HepG2 (cell line): Measurements from ENCODE around the gene CDK15. TPM values are rescaled to one million over a fixed set of nuclear protein-coding genes. Genes with fewer than 3 reads are reported as not detected.

Experiments
- ATAC-seq: fragments of 200-7000 bp; cut with Tn5 transposase; 3 replicates; pipeline ENCODE4 v1.9.1; 2020; ENCODE audit warnings: mild to moderate bottlenecking, moderate library complexity
- BruUV-seq: library from RNA; stranded (reverse); fragments of 400-500 nt; replicated peaks from 2 replicates; lab custom pipeline; 2021; lab: Mats Ljungman, UMichigan
- CTCF ChIA-PET: fragments of 300-600 bp; formaldehyde crosslinking; extraction: SDS; loops from one replicate; lab custom pipeline; 2021; ENCODE audit warnings: low total read pairs, inconsistent platforms, low intra/inter-chr PET ratio; lab: Yijun Ruan, JAX
- POLR2A ChIA-PET: fragments of 350-600 bp; sonication (Branson Sonifier 250); formaldehyde crosslinking; loops from one replicate; lab custom pipeline; 2020; ENCODE audit warnings: antibody characterized with exemption, inconsistent platforms; lab: Yijun Ruan, JAX
- DNase-seq: peaks from one replicate; pipeline ENCODE4 v3.0.0-alpha.2; 2015; ENCODE audit warnings: low spot score
- FAIRE-seq: peaks from 3 replicates; lab custom pipeline; 2011; peaks lifted over from hg19 to GRCh38; lab: Jason Lieb, UNC
- H2AFZ ChIP-seq: one replicate; pipeline ENCODE4 v1.6.1; 2011; ENCODE audit warnings: low read length, inconsistent platforms
- H3K27ac ChIP-seq: fragments of 300-600 bp; 3 replicates; pipeline ENCODE4 v1.8.0; 2011; ENCODE audit warnings: mixed run types, mild to moderate bottlenecking, mixed read lengths, low read length, inconsistent platforms; ENCODE audit not compliant: insufficient read depth; ENCODE audit errors: extremely low read length
- H3K27me3 ChIP-seq, 2 experiments: fragments of 200-600 bp in 1 of 2; 2 replicates in 1 of 2; 3 replicates in 1 of 2; pipeline versions ENCODE4 v1.6.0 to v1.8.0; 2011; ENCODE audit warnings: low read length in 2 of 2, mild to moderate bottlenecking in 2 of 2, moderate library complexity in 2 of 2, inconsistent platforms in 1 of 2; ENCODE audit not compliant: insufficient read depth in 2 of 2, control insufficient read depth in 1 of 2
- H3K36me3 ChIP-seq, 2 experiments: fragments of 200-600 bp in 1 of 2; replicated peaks in 1 of 2; 2 replicates in 1 of 2; 3 replicates in 1 of 2; pipeline versions ENCODE4 v1.5.1 to v1.8.0; 2011; ENCODE audit warnings: low read length in 2 of 2, inconsistent platforms in 1 of 2; ENCODE audit not compliant: insufficient read depth in 2 of 2, control insufficient read depth in 1 of 2
- H3K4me1 ChIP-seq: 2 replicates; pipeline ENCODE4 v1.5.1; 2012; ENCODE audit warnings: low read length, inconsistent platforms; ENCODE audit not compliant: insufficient read depth
- H3K4me2 ChIP-seq: 2 replicates; pipeline ENCODE4 v1.6.0; 2011; ENCODE audit warnings: low read depth, low read length, inconsistent platforms
- H3K4me3 ChIP-seq, 3 experiments: fragments of 200-600 bp in 1 of 3; sonication (generic), shearing (Covaris generic) in 1 of 3; replicated peaks in 1 of 3; 2 replicates each; pipeline ENCODE4 v1.5.1; 2011 to 2016; ENCODE audit warnings: low read length in 3 of 3, inconsistent platforms in 2 of 3, low read depth in 2 of 3, mild to moderate bottlenecking in 2 of 3, control low read depth in 1 of 3, mixed read lengths in 1 of 3; ENCODE audit not compliant: insufficient read depth in 1 of 3
- H3K79me2 ChIP-seq: one replicate; pipeline ENCODE4 v1.6.1; 2011; ENCODE audit warnings: low read length, inconsistent platforms; ENCODE audit not compliant: insufficient read depth
- H3K9ac ChIP-seq: 2 replicates; pipeline ENCODE4 v1.6.0; 2011; ENCODE audit warnings: mild to moderate bottlenecking, low read depth, low read length, inconsistent platforms; ENCODE audit not compliant: insufficient read depth
- H3K9me3 ChIP-seq: 2 replicates; pipeline ENCODE4 v1.5.1; 2012; ENCODE audit warnings: mild to moderate bottlenecking, low read length
- H4K20me1 ChIP-seq: 2 replicates; pipeline ENCODE4 v1.6.0; 2011; ENCODE audit warnings: inconsistent platforms, mild to moderate bottlenecking, low read length, moderate library complexity; ENCODE audit not compliant: insufficient read depth
- DR1 ChIP-seq: sonication (generic); formaldehyde crosslinking; IDR thresholded peaks from 2 replicates; pipeline ENCODE4 v1.8.0; 2021; ENCODE audit warnings: mild to moderate bottlenecking, missing genetic modification reagents, inconsistent platforms
- ETV5 ChIP-seq: IDR thresholded peaks from 2 replicates; pipeline ENCODE4 v1.6.1; 2018; ENCODE audit warnings: missing biosample characterization, missing genetic modification reagents, inconsistent platforms, borderline replicate concordance
- GMEB1 ChIP-seq: sonication (generic); formaldehyde crosslinking; IDR thresholded peaks from 2 replicates; pipeline ENCODE4 v1.5.1; 2020; ENCODE audit warnings: missing genetic modification reagents, mild to moderate bottlenecking, borderline replicate concordance
- HNRNPL ChIP-seq: fragments of 200-400 bp; formaldehyde crosslinking; IDR thresholded peaks from 2 replicates; pipeline ENCODE4 v1.6.1; 2017; ENCODE audit warnings: mild to moderate bottlenecking, low read depth, low read length
- MAFF ChIP-seq: IDR thresholded peaks from 2 replicates; pipeline ENCODE4 v1.6.1; 2011; ENCODE audit warnings: low read depth, low read length, improper control_type of control experiment
- NR0B2 ChIP-seq: sonication (generic); formaldehyde crosslinking; IDR thresholded peaks from 2 replicates; pipeline ENCODE4 v1.4.0; 2020; ENCODE audit warnings: mild to moderate bottlenecking, missing genetic modification reagents
- PRDM4 ChIP-seq: sonication (generic); formaldehyde crosslinking; IDR thresholded peaks from 2 replicates; pipeline ENCODE4 v1.9.0; 2021; ENCODE audit warnings: missing genetic modification reagents, borderline replicate concordance
- RNF219 ChIP-seq: sonication (generic); formaldehyde crosslinking; IDR thresholded peaks from 2 replicates; pipeline ENCODE4 v1.5.0; 2020; ENCODE audit warnings: mild to moderate bottlenecking, missing genetic modification reagents
- SALL2 ChIP-seq: sonication (generic); formaldehyde crosslinking; IDR thresholded peaks from 2 replicates; pipeline ENCODE4 v1.8.1; 2023; ENCODE audit warnings: mild to moderate bottlenecking, missing genetic modification reagents, inconsistent platforms
- WGBS: methylation state at CpG from one replicate; pipeline ENCODE4 v1.1.6; 2017; ENCODE audit warnings: low lambda C conversion rate; 5-methylcytosine and 5-hydroxymethylcytosine counted together
- in situ Hi-C: cut with HindIII; loops from 2 replicates; pipeline ENCODE4 v1.10.0; 2017; ENCODE audit warnings: low pct_unique_long_range_greater_than_20kb; ENCODE audit not compliant: extremely low pct_ligation_motif_present
- intact Hi-C: fragments of 100-400 bp; cut with micrococcal nuclease; formaldehyde crosslinking; loops from one replicate; pipeline ENCODE4 v1.10.0; 2022; ENCODE audit not compliant: unreplicated experiment
- polyA plus RNA-seq, 8 experiments: library from polyadenylated mRNA; depleted of rRNA in 3 of 8; stranded (reverse) in 7 of 8; unstranded in 1 of 8; fragments of >200 nt; fragmentation: Illumina TruSeq in 4 of 8; extraction: Trizol in 4 of 8; gene quantifications; 2 replicates each; pipeline versions ENCODE4 v1.2.1 to v1.2.3, GENCODE V29; 2011 to 2016; ENCODE audit warnings: low read depth in 4 of 8, missing spikeins in 1 of 8, mixed read lengths in 1 of 8; ENCODE audit not compliant: insufficient read depth in 1 of 8
- total RNA-seq, 5 experiments: library from RNA; depleted of rRNA; stranded (reverse); fragments of >200 nt; fragmentation: Illumina TruSeq; extraction: Trizol; gene quantifications; 2 replicates each; pipeline ENCODE4 v1.2.3, GENCODE V29; 2016; ENCODE audit warnings: low read depth in 1 of 5
- TF ChIP-seq, protein P1 (sequence below): sonication (generic); formaldehyde crosslinking; IDR thresholded peaks from 2 replicates; pipeline ENCODE4 v1.4.0; 2020; ENCODE audit warnings: mild to moderate bottlenecking, missing genetic modification reagents
- TF ChIP-seq, protein P2 (sequence below): IDR thresholded peaks from 2 replicates; pipeline ENCODE4 v1.6.1; 2018; ENCODE audit warnings: missing genetic modification reagents

The CDK15 gene
- total and polyA plus RNA-seq, 2 of the 13 experiments (the other 11 are each of a cell fraction or from before 2014, with no cell fraction given), result not detected

DNA sequence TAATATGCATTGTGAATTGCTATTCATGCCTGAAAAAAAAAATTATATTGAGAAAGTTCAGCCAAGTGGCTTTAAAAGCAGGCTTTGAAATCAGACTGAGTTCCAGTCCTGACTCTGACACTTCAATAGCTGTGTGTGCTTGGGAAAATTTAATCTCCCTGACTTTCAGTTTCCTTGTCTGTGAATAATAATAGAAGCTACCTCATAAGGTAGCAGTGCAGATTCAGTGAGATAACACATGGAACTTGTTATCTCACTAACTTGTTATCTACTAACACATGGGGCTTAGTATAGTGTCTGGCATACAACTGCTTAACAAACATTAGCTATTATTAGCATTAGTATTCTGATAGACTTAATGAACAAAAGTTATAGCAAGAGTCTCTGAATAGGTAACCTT is 40.5 kb upstream of the CDK15 start (continued):
- no peak for TF ChIP-seq MAFF
- TF ChIP-seq, protein P1, sequence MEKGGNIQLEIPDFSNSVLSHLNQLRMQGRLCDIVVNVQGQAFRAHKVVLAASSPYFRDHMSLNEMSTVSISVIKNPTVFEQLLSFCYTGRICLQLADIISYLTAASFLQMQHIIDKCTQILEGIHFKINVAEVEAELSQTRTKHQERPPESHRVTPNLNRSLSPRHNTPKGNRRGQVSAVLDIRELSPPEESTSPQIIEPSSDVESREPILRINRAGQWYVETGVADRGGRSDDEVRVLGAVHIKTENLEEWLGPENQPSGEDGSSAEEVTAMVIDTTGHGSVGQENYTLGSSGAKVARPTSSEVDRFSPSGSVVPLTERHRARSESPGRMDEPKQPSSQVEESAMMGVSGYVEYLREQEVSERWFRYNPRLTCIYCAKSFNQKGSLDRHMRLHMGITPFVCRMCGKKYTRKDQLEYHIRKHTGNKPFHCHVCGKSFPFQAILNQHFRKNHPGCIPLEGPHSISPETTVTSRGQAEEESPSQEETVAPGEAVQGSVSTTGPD, result no peak
- TF ChIP-seq, all 625 proteins: peak for 0

GRCh38 chr2:201768918-201769317 is 37.4 kb upstream of the CDK15 start:
- H4K20me1 ChIP-seq, result no peaks in the 10 kb centered on the region
- no peaks in the 10 kb centered on the region for H3K4me1 ChIP-seq
- H3K4me3 ChIP-seq, result no peak overlapping the region
- in situ Hi-C loops (no loop called here), intact Hi-C loops (no loop called here)
- no peak overlapping the region for H3K9ac ChIP-seq
- CTCF ChIA-PET, result no interaction called here
- DNase-seq (no peak), FAIRE-seq (no peak), ATAC-seq (no peak)
- WGBS, result 97% methylated on average over 1 of the region's 1 CpG
- POLR2A ChIA-PET, result interaction anchor here (2.4 kb wide), 1 partner anchor 12 kb away, joined by 11 read pairs; the partner anchor contains the start of gene ALS2
- H3K4me2 ChIP-seq, result no peak overlapping the region
- H3K36me3 ChIP-seq, result peaks cover 2 to 3% of the 10 kb centered on the region in 2 experiments; a peak in 4 of 5 replicates
- H2AFZ ChIP-seq, result no peak overlapping the region
- no peak overlapping the region for H3K27ac ChIP-seq
- BruUV-seq, result no TSS peak
- peaks cover 9% of the 10 kb centered on the region for H3K79me2 ChIP-seq
- no peaks in the 10 kb centered on the region for H3K27me3 ChIP-seq
- H3K9me3 ChIP-seq, result no peaks in the 10 kb centered on the region
- TF ChIP-seq PRDM4 (CRISPR knock-in tag) (no peak), ETV5 (CRISPR knock-in tag) (no peak), GMEB1 (CRISPR knock-in tag) (no peak), HNRNPL (no peak), DR1 (CRISPR knock-in tag) (no peak), NR0B2 (CRISPR knock-in tag) (no peak), RNF219 (CRISPR knock-in tag) (no peak), SALL2 (CRISPR knock-in tag) (no peak)
- TF ChIP-seq, protein P2, sequence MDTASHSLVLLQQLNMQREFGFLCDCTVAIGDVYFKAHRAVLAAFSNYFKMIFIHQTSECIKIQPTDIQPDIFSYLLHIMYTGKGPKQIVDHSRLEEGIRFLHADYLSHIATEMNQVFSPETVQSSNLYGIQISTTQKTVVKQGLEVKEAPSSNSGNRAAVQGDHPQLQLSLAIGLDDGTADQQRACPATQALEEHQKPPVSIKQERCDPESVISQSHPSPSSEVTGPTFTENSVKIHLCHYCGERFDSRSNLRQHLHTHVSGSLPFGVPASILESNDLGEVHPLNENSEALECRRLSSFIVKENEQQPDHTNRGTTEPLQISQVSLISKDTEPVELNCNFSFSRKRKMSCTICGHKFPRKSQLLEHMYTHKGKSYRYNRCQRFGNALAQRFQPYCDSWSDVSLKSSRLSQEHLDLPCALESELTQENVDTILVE (CRISPR knock-in tag), result no peak
